H1 (cell line): ENCODE measurements around the gene ERC1.

Experiments
- CHD2 ChIP-seq: IDR thresholded peaks from 2 replicates; pipeline ENCODE4 v1.6.1; 2012; ENCODE audit warnings: low read length, improper control_type of control experiment
- CREB1 ChIP-seq: IDR thresholded peaks from 2 replicates; pipeline ENCODE4 v1.6.1; 2012; ENCODE audit warnings: inconsistent platforms
- CTCF ChIP-seq, 3 experiments: IDR thresholded peaks; 1 replicate in 2 of 3; 2 replicates in 1 of 3; pipeline versions ENCODE4 v1.5.1 to v1.6.1; 2011; ENCODE audit warnings: low read length in 3 of 3, mild to moderate bottlenecking in 3 of 3, inconsistent platforms in 2 of 3, low read depth in 1 of 3, moderate library complexity in 1 of 3; ENCODE audit not compliant: insufficient read depth in 1 of 3; ENCODE audit errors: control extremely low read depth in 1 of 3
- EP300 ChIP-seq, 2 experiments: IDR thresholded peaks; 1 replicate in 1 of 2; 2 replicates in 1 of 2; pipeline ENCODE4 v1.6.1; 2011 to 2012; ENCODE audit warnings: low read depth in 2 of 2, low read length in 2 of 2, mild to moderate bottlenecking in 2 of 2, borderline replicate concordance in 1 of 2, inconsistent platforms in 1 of 2, moderate library complexity in 1 of 2
- EZH2 ChIP-seq: fragments of 200-600 bp; sonication (generic); IDR thresholded peaks from 2 replicates; pipeline ENCODE4 v1.7.1; 2012; ENCODE audit warnings: low read depth, mild to moderate bottlenecking, moderate library complexity, low read length, inconsistent platforms; ENCODE audit not compliant: severe bottlenecking
- JUN ChIP-seq: IDR thresholded peaks from 2 replicates; pipeline ENCODE4 v1.6.1; 2011; ENCODE audit warnings: low read depth, mild to moderate bottlenecking, improper control_type of control experiment, low read length
- MAX ChIP-seq: IDR thresholded peaks from 2 replicates; pipeline ENCODE4 v1.6.1; 2012; ENCODE audit warnings: inconsistent platforms
- TAF1 ChIP-seq: IDR thresholded peaks from 2 replicates; pipeline ENCODE4 v1.6.1; 2011; ENCODE audit warnings: mild to moderate bottlenecking, low read depth, low read length
- TEAD4 ChIP-seq: IDR thresholded peaks from 2 replicates; pipeline ENCODE4 v1.6.1; 2012; ENCODE audit warnings: low read depth, low read length, inconsistent platforms, mixed read lengths
- ZNF274 ChIP-seq: IDR thresholded peaks from 2 replicates; pipeline ENCODE4 v1.7.0; 2012; ENCODE audit warnings: low read length, borderline replicate concordance; ENCODE audit errors: extremely low read depth

GRCh38 chr12:1367331-1368291 lies 376.6 kb downstream of the ERC1 start:
- no peak for TF ChIP-seq CHD2
- TF ChIP-seq CTCF (IDR thresholded peaks at IDR 0.05; ENCODE audit: control extremely low read depth in 1 of 3, insufficient read depth in 1 of 3, low read depth in 1 of 3, low read length in 3 of 3), result no peak
- no peak for TF ChIP-seq JUN
- no peak for TF ChIP-seq TAF1
- TF ChIP-seq CREB1, result no peak
- no peak for TF ChIP-seq EP300 (IDR thresholded peaks at IDR 0.05; ENCODE audit: borderline replicate concordance in 1 of 2, low read depth in 2 of 2, low read length in 2 of 2)
- TF ChIP-seq TEAD4, result no peak
- no peak for TF ChIP-seq EZH2
- no peak for TF ChIP-seq MAX
- TF ChIP-seq ZNF274, result no peak
